Fibroblast of lung (primary cell): ENCODE measurements around the gene MRPS2.

Experiments
- EZH2 ChIP-seq: IDR thresholded peaks from 2 replicates; pipeline ENCODE4 v1.5.1; 2012; ENCODE audit warnings: low read length, control low read depth, mild to moderate bottlenecking; ENCODE audit errors: missing control alignments
- TF ChIP-seq, protein P1 (sequence below), 2 donors: IDR thresholded peaks in 1 of 2; conservative IDR thresholded peaks in 1 of 2; 1 replicate in 1 of 2; 2 replicates in 1 of 2; pipeline ENCODE4 v1.5.1; 2011 to 2012; ENCODE audit warnings: low read length in 2 of 2, control low read depth in 1 of 2, inconsistent platforms in 1 of 2, low read depth in 1 of 2, mild to moderate bottlenecking in 1 of 2

- TF ChIP-seq, protein P1, sequence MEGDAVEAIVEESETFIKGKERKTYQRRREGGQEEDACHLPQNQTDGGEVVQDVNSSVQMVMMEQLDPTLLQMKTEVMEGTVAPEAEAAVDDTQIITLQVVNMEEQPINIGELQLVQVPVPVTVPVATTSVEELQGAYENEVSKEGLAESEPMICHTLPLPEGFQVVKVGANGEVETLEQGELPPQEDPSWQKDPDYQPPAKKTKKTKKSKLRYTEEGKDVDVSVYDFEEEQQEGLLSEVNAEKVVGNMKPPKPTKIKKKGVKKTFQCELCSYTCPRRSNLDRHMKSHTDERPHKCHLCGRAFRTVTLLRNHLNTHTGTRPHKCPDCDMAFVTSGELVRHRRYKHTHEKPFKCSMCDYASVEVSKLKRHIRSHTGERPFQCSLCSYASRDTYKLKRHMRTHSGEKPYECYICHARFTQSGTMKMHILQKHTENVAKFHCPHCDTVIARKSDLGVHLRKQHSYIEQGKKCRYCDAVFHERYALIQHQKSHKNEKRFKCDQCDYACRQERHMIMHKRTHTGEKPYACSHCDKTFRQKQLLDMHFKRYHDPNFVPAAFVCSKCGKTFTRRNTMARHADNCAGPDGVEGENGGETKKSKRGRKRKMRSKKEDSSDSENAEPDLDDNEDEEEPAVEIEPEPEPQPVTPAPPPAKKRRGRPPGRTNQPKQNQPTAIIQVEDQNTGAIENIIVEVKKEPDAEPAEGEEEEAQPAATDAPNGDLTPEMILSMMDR (conservative IDR thresholded peaks at IDR 0.05 in 1 of 2, IDR thresholded peaks at IDR 0.05 in 1 of 2; ENCODE audit: low read depth in 1 of 2, low read length in 2 of 2) = no peak
- no peak for TF ChIP-seq EZH2
Measured at GRCh38 chr9:135485385-135485784, 15.1 kb upstream of the MRPS2 start.
